HG02642 (cell line): ENCODE measurements around the gene ACAN.

Experiments
- ATAC-seq: cut with Tn5 transposase; IDR thresholded peaks from one replicate; pipeline ENCODE4 v1.9.1; 2021; ENCODE audit warnings: mild to moderate bottlenecking; ENCODE audit not compliant: unreplicated experiment, poor library complexity

Gene ACAN

GRCh38 chr15:88800026-88800425, 3.2 kb upstream of the ACAN start:
- no peak for ATAC-seq

GRCh38 chr15:88800738-88801137, 2.5 kb upstream of the ACAN start:
- no peak for ATAC-seq

- ATAC-seq: no peak
Measured at GRCh38 chr15:88802250-88802990, 816 bp upstream of the ACAN start.

- ATAC-seq: no peak
Measured at GRCh38 chr15:88802991-88803240, 320 bp upstream of the ACAN start.

GRCh38 chr15:88803920-88804247, 648 bp downstream of the ACAN start:
- ATAC-seq: no peak

GRCh38 chr15:88804257-88804656, 1.0 kb downstream of the ACAN start:
- no peak for ATAC-seq

GRCh38 chr15:88805031-88805780, 2.0 kb downstream of the ACAN start:
- ATAC-seq: no peak

GRCh38 chr15:88810446-88810845, 7.2 kb downstream of the ACAN start:
- no peak for ATAC-seq

- ATAC-seq: no peak
Measured at GRCh38 chr15:88812133-88812532, 8.9 kb downstream of the ACAN start.

GRCh38 chr15:88813960-88814359, 10.7 kb downstream of the ACAN start:
- no peak for ATAC-seq

- no peak for ATAC-seq
Measured at GRCh38 chr15:88814393-88814792, 11.2 kb downstream of the ACAN start.

- ATAC-seq: no peak
Measured at GRCh38 chr15:88818920-88819319, 15.7 kb downstream of the ACAN start.

- no peak for ATAC-seq
Measured at GRCh38 chr15:88821993-88822392, 18.8 kb downstream of the ACAN start.

- no peak for ATAC-seq
Measured at GRCh38 chr15:88828791-88829190, 25.6 kb downstream of the ACAN start.

GRCh38 chr15:88830016-88830415, 26.8 kb downstream of the ACAN start:
- no peak for ATAC-seq

GRCh38 chr15:88832820-88833730, 29.8 kb downstream of the ACAN start:
- ATAC-seq: no peak

GRCh38 chr15:88833731-88834100, 30.5 kb downstream of the ACAN start:
- no peak for ATAC-seq

GRCh38 chr15:88834211-88834812, 31.1 kb downstream of the ACAN start:
- no peak for ATAC-seq

GRCh38 chr15:88835119-88835518, 31.9 kb downstream of the ACAN start:
- no peak for ATAC-seq

- ATAC-seq: no peak
Measured at GRCh38 chr15:88835646-88836045, 32.4 kb downstream of the ACAN start.

GRCh38 chr15:88838667-88839066, 35.4 kb downstream of the ACAN start:
- ATAC-seq: no peak
